NCI-H1930 (cell line): ENCODE measurements around the gene NMNAT3.
A peak's percentile ranks its signal among the peaks of the same experiment; 100 is the strongest.

Experiments
- DNase-seq, 2 experiments: peaks; one replicate each; lab custom pipeline; 2025; lab: John Stamatoyannopoulos, UW

Gene NMNAT3

GRCh38 chr3:139541532-139542288 lies 136.1 kb downstream of the NMNAT3 start:
- no peak for DNase-seq

- DNase-seq, result no peak
Observed at GRCh38 chr3:139540651-139541531, 136.9 kb downstream of the NMNAT3 start.

- DNase-seq, result no peak
Observed at GRCh38 chr3:139538733-139539132, 139.0 kb downstream of the NMNAT3 start.

- DNase-seq, result no peak
Observed at GRCh38 chr3:139537795-139538621, 139.8 kb downstream of the NMNAT3 start.

- no peak for DNase-seq
Observed at GRCh38 chr3:139537361-139537760, 140.4 kb downstream of the NMNAT3 start.

GRCh38 chr3:139534992-139535879 lies 142.5 kb downstream of the NMNAT3 start:
- no peak for DNase-seq

GRCh38 chr3:139534455-139534812 lies 143.3 kb downstream of the NMNAT3 start:
- DNase-seq, result peak in 1 of 2 experiments; percentile 19

- DNase-seq, result no peak
Observed at GRCh38 chr3:139533781-139534454, 143.9 kb downstream of the NMNAT3 start.

- DNase-seq, result no peak
Observed at GRCh38 chr3:139532976-139533375, 144.8 kb downstream of the NMNAT3 start.

- DNase-seq, result no peak
Observed at GRCh38 chr3:139530717-139531116, 147.1 kb downstream of the NMNAT3 start.

- no peak for DNase-seq
Observed at GRCh38 chr3:139529662-139530061, 148.1 kb downstream of the NMNAT3 start.

GRCh38 chr3:139528924-139529323 lies 148.8 kb downstream of the NMNAT3 start:
- DNase-seq, result no peak

- DNase-seq, result no peak
Observed at GRCh38 chr3:139528281-139528680, 149.5 kb downstream of the NMNAT3 start.

- DNase-seq, result no peak
Observed at GRCh38 chr3:139527265-139527664, 150.5 kb downstream of the NMNAT3 start.

GRCh38 chr3:139526146-139526545 lies 151.6 kb downstream of the NMNAT3 start:
- no peak for DNase-seq

GRCh38 chr3:139524841-139525636 lies 152.7 kb downstream of the NMNAT3 start:
- DNase-seq, result no peak

- no peak for DNase-seq
Observed at GRCh38 chr3:139523718-139524117, 154.1 kb downstream of the NMNAT3 start.

GRCh38 chr3:139523166-139523565 lies 154.6 kb downstream of the NMNAT3 start:
- DNase-seq, result no peak

GRCh38 chr3:139522421-139522820 lies 155.4 kb downstream of the NMNAT3 start:
- no peak for DNase-seq

- DNase-seq, result no peak
Observed at GRCh38 chr3:139521816-139522215, 156.0 kb downstream of the NMNAT3 start.
